NOMO-1 (cell line): ENCODE measurements around the gene PM20D1.
A peak's percentile ranks its signal among the peaks of the same experiment; 100 is the strongest.
"Not testable (repeated sequence)": the region's sequence is repeated elsewhere in the genome, so short reads cannot be mapped to it uniquely, and the experiment has no call there.

Source experiments
- DNase-seq, 2 experiments: peaks; one replicate each; lab custom pipeline; 2025; ENCODE audit not compliant: unreplicated experiment in 2 of 2; lab: John Stamatoyannopoulos, UW

Gene PM20D1

DNA sequence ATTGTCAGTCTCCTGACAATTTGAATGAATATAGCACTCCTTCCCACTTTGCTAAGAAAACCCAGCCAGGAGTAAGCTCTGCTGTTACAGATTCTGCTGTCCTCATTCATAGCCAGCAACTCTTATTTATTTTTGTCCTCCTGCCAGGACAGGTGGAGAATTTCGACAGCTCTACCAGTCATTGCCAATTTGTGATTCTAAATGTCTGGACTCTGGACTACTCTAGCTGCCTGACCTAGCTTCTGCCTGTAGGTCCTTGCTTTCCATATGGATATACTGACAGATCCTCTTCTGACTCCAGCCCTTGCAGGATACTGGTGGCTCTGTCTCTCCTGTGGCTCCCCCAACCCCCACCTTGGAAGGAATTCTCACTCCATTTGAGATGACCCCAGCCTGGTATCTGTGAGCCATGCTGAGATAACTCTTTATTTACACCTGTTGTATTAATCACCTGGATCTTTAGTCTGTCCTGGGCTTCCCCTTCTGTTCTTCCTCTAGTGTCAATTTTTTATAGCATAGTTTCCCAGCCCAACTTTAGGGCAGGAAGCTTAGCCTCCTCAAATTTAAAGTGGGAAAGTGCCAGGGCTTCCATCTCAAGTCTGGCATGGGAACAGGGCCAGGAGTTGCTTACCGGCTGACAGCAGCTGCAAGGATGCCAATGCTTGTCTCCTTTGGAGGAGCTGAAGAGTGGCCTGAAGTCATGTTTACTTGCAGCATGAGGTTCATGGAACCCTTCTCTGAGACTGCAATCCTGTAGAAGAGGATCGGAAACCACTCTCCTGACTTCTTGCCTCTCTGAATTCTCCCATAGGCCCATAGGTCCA lies 6.7 kb downstream of the PM20D1 start:
- no peak for DNase-seq

GRCh38 chr1:205842229-205842628 lies 7.7 kb downstream of the PM20D1 start:
- no peak for DNase-seq

DNA sequence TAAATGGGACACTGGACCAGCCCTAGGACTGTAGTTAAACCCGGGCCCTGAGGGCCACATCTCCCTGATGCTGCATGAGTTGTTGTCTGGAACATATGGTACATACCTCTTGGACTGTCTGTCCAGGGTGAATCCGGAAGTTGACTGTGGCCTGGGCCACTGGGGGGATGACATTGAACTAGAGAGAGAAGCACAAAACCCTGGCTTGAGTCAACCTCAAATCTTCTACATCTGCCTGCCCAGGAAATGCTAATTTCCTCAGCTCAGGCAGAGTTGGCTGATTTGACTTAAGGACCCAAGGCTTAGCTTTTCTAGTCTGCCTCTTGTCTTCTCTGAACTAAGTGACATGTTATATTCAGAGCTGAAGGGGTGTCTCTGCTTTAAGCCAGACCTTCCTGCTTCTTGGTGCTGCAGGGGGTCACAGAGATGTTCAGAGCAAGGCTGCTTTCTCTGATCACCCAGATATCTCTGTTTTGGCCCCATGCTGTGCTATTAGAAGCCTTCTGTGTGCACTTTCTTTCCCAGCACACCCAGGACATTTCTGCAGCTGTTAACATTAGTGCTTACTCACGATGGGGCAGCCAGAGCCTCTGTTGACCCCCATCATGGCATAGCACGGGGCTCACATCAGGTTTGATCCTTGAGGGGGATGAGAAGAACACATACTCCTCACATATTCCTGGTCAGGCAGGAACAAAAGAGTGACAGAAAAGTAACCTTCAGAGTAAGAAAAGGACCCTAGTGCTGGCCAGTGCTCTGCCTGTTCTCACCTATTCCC lies 9.6 kb downstream of the PM20D1 start:
- no peak for DNase-seq

- DNase-seq: no peak
Observed at GRCh38 chr1:205837382-205837970, 12.5 kb downstream of the PM20D1 start.

DNA sequence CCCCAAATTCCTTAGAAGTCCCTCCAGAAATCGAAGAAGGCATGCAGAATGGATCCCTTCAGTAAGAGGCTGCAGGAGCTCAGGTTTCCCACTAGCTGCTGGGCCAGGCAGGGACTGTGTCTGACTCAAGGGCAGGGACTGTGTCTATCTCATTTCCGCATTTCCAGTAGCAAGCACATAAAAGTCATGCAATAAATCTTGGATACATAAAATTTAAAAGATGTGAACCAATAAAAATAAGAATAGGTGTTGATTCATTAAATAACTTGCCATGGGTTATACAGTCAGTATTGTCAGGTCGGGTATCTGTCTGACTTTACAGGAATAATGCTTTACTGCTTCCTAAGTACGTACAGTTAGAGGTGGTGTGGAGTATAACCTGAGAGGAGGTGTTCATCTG lies 15.2 kb downstream of the PM20D1 start:
- DNase-seq: peak in 1 of 2 experiments; percentile 25

DNA sequence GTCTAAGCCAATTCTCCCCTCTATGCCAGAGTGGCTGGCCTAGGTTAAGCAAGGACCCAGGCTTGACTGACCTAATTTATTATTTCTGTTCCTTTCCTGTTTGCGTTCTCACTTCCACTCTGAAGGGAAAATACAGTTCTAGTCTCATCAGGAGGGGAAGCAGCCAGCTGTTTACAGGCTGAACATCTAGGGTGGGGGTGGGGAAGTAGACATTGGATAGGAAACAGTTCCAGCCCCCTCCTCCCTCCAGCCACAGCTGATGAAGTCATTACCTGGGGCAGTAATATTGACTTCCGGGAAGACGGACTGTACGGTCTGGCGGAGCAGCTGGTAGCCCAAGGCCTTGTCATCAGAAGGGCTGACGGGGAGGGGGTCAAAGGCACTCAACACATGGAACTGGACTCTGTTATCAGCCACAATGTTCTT lies 17.6 kb downstream of the PM20D1 start:
- peak in 1 of 2 experiments; percentile 43 for DNase-seq

GRCh38 chr1:205827623-205828022 lies 22.3 kb downstream of the PM20D1 start:
- no peak for DNase-seq

DNA sequence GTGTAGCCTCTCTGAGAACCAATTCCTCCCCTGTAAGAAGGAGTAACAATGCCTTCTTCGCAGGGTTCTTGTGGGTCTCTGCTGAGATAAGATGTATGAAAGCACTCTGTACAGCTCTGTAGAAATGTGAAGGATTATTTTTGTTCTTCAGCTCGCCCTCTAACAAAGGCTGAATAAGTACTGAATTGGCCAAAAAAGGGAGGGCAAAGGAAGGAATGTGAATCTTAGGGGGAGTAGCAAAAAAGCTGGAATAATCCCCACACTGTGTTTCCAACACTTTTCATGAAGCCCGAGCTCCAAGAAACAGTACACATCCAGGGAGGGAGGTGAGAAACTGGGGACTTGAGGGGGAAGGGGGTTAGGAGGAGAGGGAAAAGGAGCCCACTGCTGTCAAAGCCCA lies 22.9 kb downstream of the PM20D1 start:
- DNase-seq: no peak

GRCh38 chr1:205826016-205826806 lies 23.7 kb downstream of the PM20D1 start:
- no peak for DNase-seq

DNA sequence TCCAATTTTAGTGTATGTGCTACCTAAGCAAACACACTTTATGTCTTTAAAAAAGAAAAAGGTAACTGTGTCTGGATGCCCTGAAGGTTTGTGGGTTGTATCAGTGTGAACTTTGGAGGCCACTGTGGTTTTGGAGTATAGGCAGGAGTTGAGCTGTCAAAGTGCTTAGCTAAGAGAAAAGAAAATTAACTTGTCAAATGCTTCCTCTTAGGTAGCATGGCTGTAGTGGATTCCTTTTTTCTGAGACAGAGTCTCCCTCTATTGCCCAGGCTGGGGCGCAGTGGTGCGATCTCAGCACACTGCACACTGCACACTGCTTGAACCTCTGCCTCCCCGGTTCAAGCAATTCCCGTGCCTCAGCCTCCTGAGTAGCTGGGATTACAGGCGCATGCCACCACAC lies 25.8 kb downstream of the PM20D1 start:
- no peak for DNase-seq

DNA sequence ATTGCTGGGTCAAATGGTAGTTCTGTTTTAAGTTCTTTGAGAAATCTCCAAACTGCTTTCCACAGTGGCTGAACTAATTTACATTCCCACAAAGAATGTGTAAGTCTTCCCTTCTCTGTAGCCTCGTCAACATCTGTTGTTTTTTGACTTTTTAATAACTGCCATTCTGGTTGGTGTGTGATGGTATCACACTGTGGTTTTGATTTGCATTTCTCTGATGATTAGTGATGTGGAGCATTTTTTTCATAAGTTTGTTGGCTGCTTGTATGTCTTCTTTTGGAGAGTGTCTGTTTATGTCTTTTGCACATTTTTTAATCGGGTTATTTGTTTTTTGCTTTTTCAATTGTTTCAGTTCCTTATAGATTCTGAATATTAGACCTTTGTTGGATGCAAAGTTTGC lies 26.7 kb downstream of the PM20D1 start:
- DNase-seq: not testable (repeated sequence)

GRCh38 chr1:205822397-205822796 lies 27.5 kb downstream of the PM20D1 start:
- DNase-seq: no peak

DNA sequence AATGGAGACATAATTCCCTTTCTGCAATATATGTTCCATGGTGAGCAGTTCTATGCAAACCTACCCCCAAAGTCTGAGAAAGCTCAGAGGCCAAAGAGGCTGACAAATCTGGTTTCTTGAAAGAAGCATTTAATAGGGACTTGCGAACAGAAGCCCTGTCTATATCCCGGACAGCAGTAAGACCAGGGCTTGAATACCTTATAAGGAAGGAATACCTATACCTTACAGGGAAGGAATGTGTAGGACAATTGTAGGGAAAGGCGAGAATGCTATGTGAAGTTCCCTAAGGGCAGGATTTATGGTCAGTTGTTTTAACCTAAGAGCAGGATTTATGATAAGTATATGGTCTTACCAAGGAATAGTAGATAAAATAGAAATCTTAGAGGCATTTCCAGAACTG lies 31.9 kb downstream of the PM20D1 start:
- DNase-seq: no peak

DNA sequence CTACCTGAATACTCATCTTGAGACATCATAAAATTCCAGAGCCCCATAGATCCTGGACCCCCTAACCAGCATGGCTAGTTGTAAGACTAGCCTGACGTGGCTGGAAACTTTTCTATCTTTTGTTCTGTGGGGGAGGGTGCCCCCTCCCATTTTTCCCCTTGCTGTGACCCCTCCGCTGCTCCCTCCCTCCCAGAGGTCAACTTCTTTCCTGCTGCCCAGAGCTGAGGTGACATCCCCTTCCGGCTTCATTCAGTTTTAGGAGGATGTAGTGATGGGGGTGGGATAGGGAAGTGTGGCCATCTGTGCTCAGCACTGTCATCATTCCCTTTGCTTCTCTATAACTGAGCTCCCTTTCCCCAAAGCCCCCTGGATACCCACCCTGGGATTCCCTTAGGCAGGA lies 32.6 kb downstream of the PM20D1 start:
- DNase-seq: no peak

DNA sequence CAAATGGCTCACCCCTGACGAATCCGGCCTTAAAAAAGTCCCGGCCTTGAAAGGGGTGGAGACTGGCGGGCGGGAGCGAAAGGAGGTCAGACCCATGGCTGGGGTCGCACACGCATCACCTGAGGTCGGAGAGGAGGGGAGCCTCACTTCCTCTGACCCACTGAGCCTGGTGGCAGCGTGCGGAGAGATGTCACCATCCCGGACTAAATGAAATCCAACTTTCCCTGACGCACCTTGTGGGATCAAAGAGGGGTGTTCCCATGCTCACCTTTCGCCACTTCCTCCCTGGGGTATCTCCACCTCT lies 36.2 kb downstream of the PM20D1 start:
- no peak for DNase-seq

- peak; percentile 86 for DNase-seq
Observed at GRCh38 chr1:205812878-205813754, 36.8 kb downstream of the PM20D1 start, which contains the start of gene SLC41A1. Gene SLC41A1, minus strand, starts transcription at chr1:205813198. Its CDS starts 2,757 bp downstream, at chr1:205810441.

DNA sequence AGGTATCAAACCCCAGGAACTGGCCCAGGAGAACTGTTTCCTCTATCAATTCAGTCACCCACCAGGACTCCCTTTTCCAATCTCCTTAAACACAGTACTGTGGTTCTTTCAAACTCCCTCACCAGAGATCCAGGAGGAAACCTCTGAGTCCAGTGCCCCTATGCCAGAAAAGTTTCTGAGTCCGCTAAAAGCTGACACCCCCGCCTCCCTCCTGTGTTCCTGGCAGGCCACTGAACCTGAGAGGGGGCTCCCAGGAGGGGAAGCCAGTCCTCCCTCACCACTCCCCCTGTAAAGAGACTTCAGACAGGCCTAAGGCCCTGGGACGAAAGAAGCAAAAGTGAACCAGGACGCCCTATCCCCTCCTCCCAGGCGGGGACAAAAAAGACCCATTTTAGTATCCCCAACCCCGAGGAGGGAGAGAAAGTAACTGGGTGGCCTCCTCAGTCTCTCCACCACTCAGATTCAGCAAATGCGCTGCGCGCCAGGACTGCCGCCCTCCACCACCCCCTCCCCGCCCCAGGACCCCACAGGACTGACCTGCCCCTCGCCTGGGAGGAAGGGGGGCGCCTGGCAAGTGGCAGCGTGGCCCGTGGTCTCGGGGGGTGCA lies 37.6 kb downstream of the PM20D1 start:
- DNase-seq: peak in 1 of 2 experiments; percentile 2

- no peak for DNase-seq
Observed at GRCh38 chr1:205811660-205812059, 38.3 kb downstream of the PM20D1 start.

DNA sequence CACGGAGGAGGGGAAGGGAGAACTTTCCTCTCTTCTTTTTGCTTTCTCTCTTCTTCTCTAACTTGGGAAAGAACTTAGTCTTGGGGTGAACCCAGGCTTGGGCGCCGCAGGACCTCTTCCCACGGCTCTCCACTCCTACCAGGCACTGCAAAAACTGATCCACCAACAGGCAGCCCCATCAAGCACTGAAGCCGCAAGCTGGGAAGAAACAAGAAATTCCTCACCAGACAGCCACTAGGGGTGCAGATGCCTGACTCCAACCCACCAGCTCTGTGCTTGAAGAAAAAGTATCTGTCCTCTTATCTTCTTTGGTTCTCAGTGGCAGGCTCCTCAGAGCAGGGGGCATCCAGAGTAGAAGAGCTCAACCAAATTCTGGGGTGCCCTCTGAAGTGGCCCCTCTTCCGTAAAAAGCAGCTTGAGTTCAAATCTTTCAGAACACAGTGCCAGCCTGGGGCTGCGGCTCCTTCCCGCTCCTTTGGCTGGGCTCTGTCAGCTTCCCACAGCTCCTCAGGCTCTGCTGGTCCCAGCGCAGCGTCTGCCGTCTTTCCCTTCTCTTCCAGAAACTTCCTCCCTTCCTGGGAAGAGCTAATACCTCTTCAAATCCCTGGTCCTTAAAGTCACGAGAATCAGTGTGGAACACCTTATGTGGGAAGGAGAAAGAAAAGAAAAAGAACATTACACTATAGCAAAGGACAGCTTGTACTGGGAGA lies 39.3 kb downstream of the PM20D1 start:
- DNase-seq: no peak
